Endothelial cell of umbilical vein (primary cell): ENCODE results near the gene CPED1. TPM values are rescaled to one million over a fixed set of nuclear protein-coding genes. Genes with fewer than 3 reads are reported as not detected.

Source experiments
- BruUV-seq: library from RNA; stranded (reverse); fragments of 400-500 nt; replicated peaks from 2 replicates; lab custom pipeline; 2021; lab: Mats Ljungman, UMichigan
- CTCF ChIA-PET: fragments of 300-600, 350-600 bp; sonication (Branson Sonifier 250); formaldehyde crosslinking; loops from one replicate; lab custom pipeline; 2021; ENCODE audit warnings: antibody characterized with exemption, inconsistent platforms; lab: Charles Lee
- POLR2A ChIA-PET: fragments of 300-600, 350-600 bp; sonication (Branson Sonifier 250); formaldehyde crosslinking; loops from one replicate; lab custom pipeline; 2021; ENCODE audit warnings: antibody characterized with exemption, inconsistent platforms; lab: Charles Lee
- DNase-seq: peaks from one replicate; pipeline ENCODE4 v3.0.0-alpha.2; 2011; ENCODE audit warnings: low read depth, low spot score
- FAIRE-seq: peaks from 2 replicates; lab custom pipeline; 2011; peaks lifted over from hg19 to GRCh38; lab: Jason Lieb, UNC
- H2AFZ ChIP-seq: 2 replicates; pipeline ENCODE4 v1.6.0; 2012; ENCODE audit warnings: low read depth, low read length, control low read depth, inconsistent platforms
- H3K27ac ChIP-seq: 2 replicates; pipeline ENCODE4 v1.5.1; 2011; ENCODE audit warnings: low read depth, mild to moderate bottlenecking, control low read depth, low read length, moderate library complexity; ENCODE audit not compliant: insufficient read depth
- H3K27me3 ChIP-seq, 2 experiments: 2 replicates each; pipeline versions ENCODE4 v1.6.0 to v1.6.1; 2011; ENCODE audit warnings: low read length in 2 of 2, mixed read lengths in 1 of 2; ENCODE audit not compliant: control insufficient read depth in 2 of 2, insufficient read depth in 2 of 2
- H3K36me3 ChIP-seq, 2 experiments: 2 replicates in 1 of 2; 3 replicates in 1 of 2; pipeline ENCODE4 v1.5.1; 2011; ENCODE audit warnings: low read length in 2 of 2, mild to moderate bottlenecking in 1 of 2, moderate library complexity in 1 of 2; ENCODE audit not compliant: control insufficient read depth in 2 of 2, insufficient read depth in 2 of 2; ENCODE audit errors: extremely low read depth in 1 of 2
- H3K4me1 ChIP-seq: 3 replicates; pipeline ENCODE4 v1.5.1; 2011; ENCODE audit warnings: mild to moderate bottlenecking, low read length; ENCODE audit not compliant: control insufficient read depth, insufficient read depth; ENCODE audit errors: extremely low read depth
- H3K4me2 ChIP-seq: 2 replicates; pipeline ENCODE4 v1.6.1; 2011; ENCODE audit warnings: low read length, control low read depth, mixed read lengths; ENCODE audit not compliant: insufficient read depth
- H3K4me3 ChIP-seq, 3 experiments: fragments of 200-600 bp in 1 of 3; sonication (generic), shearing (Covaris generic) in 1 of 3; replicated peaks in 1 of 3; 2 replicates each; pipeline ENCODE4 v1.5.1; 2011 to 2016; ENCODE audit warnings: control low read depth in 3 of 3, low read length in 3 of 3, mild to moderate bottlenecking in 2 of 3, inconsistent platforms in 1 of 3, low read depth in 1 of 3, moderate library complexity in 1 of 3; ENCODE audit not compliant: insufficient read depth in 1 of 3
- H3K79me2 ChIP-seq: 2 replicates; pipeline ENCODE4 v1.6.0; 2012; ENCODE audit warnings: low read length, inconsistent platforms; ENCODE audit not compliant: control insufficient read depth, insufficient read depth
- H3K9ac ChIP-seq: replicated peaks from 2 replicates; pipeline ENCODE3; 2011; ENCODE audit warnings: low read length, control low read depth; ENCODE audit not compliant: insufficient read depth; ENCODE audit errors: extremely low read depth
- H3K9me1 ChIP-seq: replicated peaks from 3 replicates; pipeline ENCODE4 v1.6.0; 2011; ENCODE audit warnings: mild to moderate bottlenecking, low read length; ENCODE audit not compliant: control insufficient read depth, insufficient read depth; ENCODE audit errors: extremely low read depth
- H3K9me3 ChIP-seq: replicated peaks from 2 replicates; pipeline ENCODE4 v1.5.1; 2012; ENCODE audit warnings: low read length, inconsistent platforms; ENCODE audit not compliant: control insufficient read depth, insufficient read depth
- H4K20me1 ChIP-seq: replicated peaks from 2 replicates; pipeline ENCODE3; 2011; ENCODE audit warnings: mild to moderate bottlenecking, low read length; ENCODE audit not compliant: control insufficient read depth, insufficient read depth; ENCODE audit errors: extremely low read depth
- CTCF ChIP-seq, 2 donors: IDR thresholded peaks; 1 replicate in 1 of 2; 2 replicates in 1 of 2; pipeline ENCODE4 v1.5.1; 2011; ENCODE audit warnings: low read length in 2 of 2, mild to moderate bottlenecking in 2 of 2, moderate library complexity in 2 of 2, control low read depth in 1 of 2, inconsistent platforms in 1 of 2, low read depth in 1 of 2; ENCODE audit not compliant: insufficient read depth in 1 of 2; ENCODE audit errors: extremely low read depth in 1 of 2
- EZH2 ChIP-seq: IDR thresholded peaks from 2 replicates; pipeline ENCODE4 v1.6.1; 2012; ENCODE audit warnings: borderline replicate concordance, low read depth, mild to moderate bottlenecking, moderate library complexity, low read length, inconsistent platforms; ENCODE audit not compliant: severe bottlenecking
- FOS ChIP-seq: IDR thresholded peaks from 2 replicates; pipeline ENCODE4 v1.6.1; 2011; ENCODE audit warnings: mild to moderate bottlenecking, low read length, moderate library complexity, borderline replicate concordance; ENCODE audit not compliant: insufficient read depth
- GATA2 ChIP-seq: IDR thresholded peaks from 2 replicates; pipeline ENCODE4 v1.7.0; 2011; ENCODE audit warnings: low read depth, mild to moderate bottlenecking, moderate library complexity, mixed read lengths, low read length; ENCODE audit not compliant: insufficient read length, insufficient read depth
- JUN ChIP-seq: IDR thresholded peaks from 2 replicates; pipeline ENCODE4 v1.6.1; 2011; ENCODE audit warnings: borderline replicate concordance, low read depth; ENCODE audit not compliant: insufficient read length, insufficient read depth
- MAX ChIP-seq: IDR thresholded peaks from 2 replicates; pipeline ENCODE4 v1.6.1; 2011; ENCODE audit not compliant: insufficient read depth, insufficient read length
- MYC ChIP-seq: IDR thresholded peaks from one replicate; pipeline ENCODE4 v1.6.1; 2011; ENCODE audit warnings: mild to moderate bottlenecking, low read depth, low read length
- POLR2A ChIP-seq: IDR thresholded peaks from 2 replicates; pipeline ENCODE4 v1.6.1; 2012; ENCODE audit warnings: low read depth, mild to moderate bottlenecking, control low read depth, low read length
- POLR2AphosphoS5 ChIP-seq: IDR thresholded peaks from 2 replicates; pipeline ENCODE4 v1.6.1; 2012; ENCODE audit warnings: low read depth, mild to moderate bottlenecking, control low read depth, low read length, moderate library complexity; ENCODE audit not compliant: insufficient read depth
- dilution Hi-C: fragments of 300-500 bp; cut with MboI; formaldehyde crosslinking; loops from one replicate; pipeline ENCODE4 v1.15.0; 2019; ENCODE audit warnings: low sequenced_read_pairs; ENCODE audit not compliant: extremely low pct_ligation_motif_present
- intact Hi-C: fragments of 100-400 bp; cut with micrococcal nuclease; formaldehyde crosslinking; loops from one replicate; pipeline ENCODE4 v1.10.0; 2022
- polyA plus RNA-seq, 4 experiments: library from polyadenylated mRNA; depleted of rRNA in 3 of 4; stranded (reverse) in 3 of 4; unstranded in 1 of 4; fragments of >200 nt; gene quantifications; 2 replicates each; pipeline versions ENCODE4 v1.2.1 to v1.2.3, GENCODE V29; 2011 to 2012; ENCODE audit warnings: missing spikeins in 1 of 4
- total RNA-seq: library from RNA; stranded (reverse); gene quantifications from 2 replicates; pipeline ENCODE4 v1.2.3, GENCODE V29; 2021

The CPED1 gene
- total and polyA plus RNA-seq, 2 donors (not counting 3 experiments of a cell fraction or from before 2014, with no cell fraction given): 0.22 to 3.0 TPM

GRCh38 chr7:121266307-121266894 lies 277.9 kb downstream of the CPED1 start:
- no peaks in the 10 kb centered on the region for H3K79me2 ChIP-seq
- no peaks in the 10 kb centered on the region for H3K9me1 ChIP-seq
- H3K27ac ChIP-seq: no peak overlapping the region
- no peaks in the 10 kb centered on the region for H3K9me3 ChIP-seq
- H4K20me1 ChIP-seq: no peaks in the 10 kb centered on the region
- POLR2A ChIA-PET: no interaction called here
- CTCF ChIA-PET: no interaction called here
- H3K4me2 ChIP-seq: no peak overlapping the region
- H2AFZ ChIP-seq: no peak overlapping the region
- no peak overlapping the region for H3K4me3 ChIP-seq
- no peak for TF ChIP-seq POLR2AphosphoS5
- TF ChIP-seq EZH2: no peak
- no peak for TF ChIP-seq GATA2
- no peak for TF ChIP-seq CTCF (IDR thresholded peaks at IDR 0.05; ENCODE audit: extremely low read depth in 1 of 2, insufficient read depth in 1 of 2, low read depth in 1 of 2, low read length in 2 of 2)
- no peak for TF ChIP-seq MAX
- TF ChIP-seq JUN: no peak
- no peak for TF ChIP-seq FOS
- no peak for TF ChIP-seq MYC
- TF ChIP-seq POLR2A: no peak
- no peaks in the 10 kb centered on the region for H3K27me3 ChIP-seq
- BruUV-seq: no TSS peak
- H3K36me3 ChIP-seq: no peaks in the 10 kb centered on the region
- dilution Hi-C loops: no loop called here
- intact Hi-C loops: no loop called here
- H3K9ac ChIP-seq: no peak overlapping the region
- FAIRE-seq: no peak
- no peak for DNase-seq
- no peaks in the 10 kb centered on the region for H3K4me1 ChIP-seq
